C4-2B (cell line): Measurements from ENCODE around the gene BEND7.

Experiments used
- CTCF ChIP-seq: fragments of 450-650 bp; conservative IDR thresholded peaks from 2 replicates; pipeline ENCODE4 v1.5.1; 2017; ENCODE audit warnings: mild to moderate bottlenecking
- ZFX ChIP-seq: fragments of 450-650 bp; IDR thresholded peaks from 2 replicates; pipeline ENCODE4 v1.6.1; 2017

GRCh38 chr10:13521026-13521425, 7.8 kb downstream of the BEND7 start:
- no peak for TF ChIP-seq CTCF
- TF ChIP-seq ZFX: no peak
